Measurements from ENCODE around the gene TMEM182.

- TF ChIP-seq FOXM1 (IDR thresholded peaks at IDR 0.05; ENCODE audit: borderline replicate concordance) (no peak), SP1 (IDR thresholded peaks at IDR 0.05) (no peak), HDGF (IDR thresholded peaks at IDR 0.05; ENCODE audit: borderline replicate concordance) (no peak), FOXK2 (IDR thresholded peaks at IDR 0.05) (no peak), TARDBP (IDR thresholded peaks at IDR 0.05) (no peak), SUZ12 (IDR thresholded peaks at IDR 0.05) (no peak), L3MBTL2 (conservative IDR thresholded peaks at IDR 0.05) (no peak), CTBP1 (IDR thresholded peaks at IDR 0.05; ENCODE audit: borderline replicate concordance) (no peak), ZNF384 (IDR thresholded peaks at IDR 0.05) (no peak), LEF1 (IDR thresholded peaks at IDR 0.05; ENCODE audit: borderline replicate concordance) (no peak), BHLHE40 (IDR thresholded peaks at IDR 0.05; ENCODE audit: borderline replicate concordance) (no peak)
These were observed 11.4 kb downstream of the TMEM182 start for GRCh38 chr2:102773149-102773705.
